Suppressor macrophage (primary cell): ENCODE data around the gene UNC93A.
"Not testable (repeated sequence)": the region's sequence is repeated elsewhere in the genome, so short reads cannot be mapped to it uniquely, and the experiment has no call there.

Source experiments
- DNase-seq, 4 experiments: peaks; one replicate each; pipeline ENCODE4 v3.0.0-alpha.2; 2020 to 2022

The UNC93A gene

DNA sequence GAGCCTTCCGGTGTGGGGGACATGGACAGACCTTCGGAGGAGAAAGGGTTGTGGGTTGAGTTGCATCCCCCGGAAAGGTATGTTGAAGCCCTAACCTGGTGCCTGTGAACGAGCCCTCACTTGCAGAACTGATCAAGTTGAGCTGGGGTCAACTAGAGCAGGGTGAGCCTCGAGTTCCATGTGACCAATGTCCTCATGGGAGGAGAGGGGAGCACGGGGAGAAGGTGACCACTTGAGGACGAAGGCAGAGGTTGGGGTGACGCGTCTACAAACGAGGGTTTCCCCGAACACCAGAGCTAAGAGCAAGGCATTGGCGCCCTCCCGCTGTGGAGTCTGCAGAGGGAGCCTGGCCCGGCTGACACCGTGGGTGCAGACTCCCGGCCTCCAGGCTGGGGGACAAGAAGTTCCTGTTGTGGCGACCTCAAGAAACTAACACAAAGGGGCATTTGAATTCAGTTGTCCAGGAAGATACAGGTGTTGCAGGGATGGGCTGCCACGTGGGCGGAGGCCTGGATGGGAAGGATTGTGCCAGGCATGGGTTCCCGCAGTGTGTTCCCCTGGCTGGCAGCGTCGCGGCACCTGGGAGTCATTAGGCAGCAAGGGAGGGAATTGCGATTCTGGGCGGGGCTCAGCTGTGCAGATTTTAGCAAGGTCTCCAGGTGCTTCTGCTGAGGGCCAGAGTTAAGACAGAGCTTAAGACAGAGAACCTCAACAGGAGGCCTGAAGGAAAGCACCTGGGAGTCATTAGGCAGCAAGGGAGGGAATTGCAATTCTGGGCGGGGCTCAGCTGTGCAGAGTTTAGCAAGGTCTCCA, 20.4 kb upstream of the UNC93A start:
- no peak for DNase-seq

DNA sequence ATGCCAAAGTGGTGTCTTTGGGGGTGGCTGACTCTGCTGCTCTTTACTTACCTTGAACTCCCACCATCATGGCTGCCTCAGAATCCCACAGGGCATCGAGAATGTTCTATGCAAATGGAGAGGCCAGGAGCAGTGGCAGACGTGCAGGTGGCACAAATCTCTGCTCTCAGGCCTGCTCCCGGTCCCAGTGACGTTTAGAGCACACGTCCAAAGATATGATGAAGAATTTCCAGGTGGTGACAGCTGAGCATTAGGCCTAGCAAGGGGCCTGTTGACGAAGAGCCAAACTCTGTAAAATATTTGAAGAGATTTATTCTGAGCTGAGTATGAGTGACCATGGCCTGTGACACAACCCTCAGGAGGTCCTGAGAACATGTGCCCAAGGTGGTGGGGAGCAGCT, 19.0 kb upstream of the UNC93A start:
- DNase-seq = no peak

DNA sequence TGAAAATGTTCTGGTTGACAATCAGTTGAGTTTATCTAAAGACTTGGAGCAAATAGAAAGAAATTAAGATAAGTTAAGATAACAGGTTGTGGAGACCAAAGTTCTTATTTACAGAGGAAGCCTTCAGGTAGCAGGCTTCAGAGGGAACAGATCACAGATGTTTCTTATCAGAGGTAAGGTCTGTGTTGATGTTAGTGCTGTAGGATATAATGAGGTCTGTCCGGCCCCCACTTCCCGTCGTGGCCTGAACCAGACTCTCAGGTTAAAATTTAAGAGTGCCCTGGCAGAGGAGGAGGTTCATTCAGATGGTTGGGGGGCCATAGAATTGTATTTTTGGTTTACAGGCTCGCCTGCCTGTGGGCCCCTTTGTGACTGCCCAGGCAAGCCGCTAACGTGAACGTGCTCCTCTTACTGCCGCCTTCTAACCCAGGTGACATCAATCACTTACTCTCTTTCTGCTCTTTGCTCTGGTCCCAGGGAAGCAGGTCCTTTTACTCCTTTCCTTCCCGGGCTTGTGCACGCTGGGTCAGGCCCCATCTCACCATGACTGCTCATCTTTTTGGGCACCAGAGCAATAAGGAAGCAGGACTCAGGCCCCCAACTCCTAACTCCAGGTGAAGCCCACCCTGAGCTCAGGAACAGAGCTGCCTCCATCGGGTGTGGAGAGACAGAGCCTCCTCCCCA, 18.3 kb upstream of the UNC93A start:
- no peak for DNase-seq

DNA sequence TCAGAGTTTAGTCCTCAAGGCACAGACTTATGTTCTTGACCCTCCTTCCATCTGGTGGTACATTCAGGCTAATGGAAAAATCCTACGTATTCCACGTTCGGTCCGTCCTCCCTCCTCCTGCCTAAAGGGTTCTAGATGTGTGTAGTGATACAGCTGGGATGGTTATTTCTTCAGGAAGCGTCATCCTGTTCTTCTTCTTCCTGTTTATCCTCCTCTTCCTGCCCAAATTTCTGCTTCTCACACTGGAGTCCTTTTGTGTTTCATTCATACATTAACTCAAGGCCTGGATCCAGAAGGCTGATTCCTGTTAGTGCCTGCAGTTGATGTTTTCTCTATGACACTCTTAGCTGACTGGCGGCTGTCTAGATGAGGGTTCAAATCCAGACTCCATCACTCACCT, 16.8 kb upstream of the UNC93A start:
- DNase-seq = no peak

DNA sequence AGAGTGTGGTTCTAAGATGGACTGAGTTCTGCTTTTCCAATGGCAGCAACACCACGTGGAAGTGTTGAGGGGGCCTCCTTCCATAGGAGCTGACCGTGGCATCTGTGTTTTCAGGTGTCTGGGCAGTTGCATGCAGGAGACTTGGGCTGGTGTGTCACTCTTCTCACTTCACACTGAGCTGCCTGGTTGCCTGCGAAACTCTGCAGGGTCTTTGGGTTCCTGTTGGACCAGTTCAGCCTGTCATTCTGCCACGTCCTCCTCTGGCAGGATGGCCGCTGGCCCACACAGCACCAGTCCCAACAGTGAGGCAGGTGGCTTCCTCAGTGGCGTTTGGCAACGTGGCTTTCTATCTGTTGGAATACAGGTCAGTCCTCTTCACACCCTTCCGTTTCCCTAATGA, 16.1 kb upstream of the UNC93A start:
- no peak for DNase-seq

DNA sequence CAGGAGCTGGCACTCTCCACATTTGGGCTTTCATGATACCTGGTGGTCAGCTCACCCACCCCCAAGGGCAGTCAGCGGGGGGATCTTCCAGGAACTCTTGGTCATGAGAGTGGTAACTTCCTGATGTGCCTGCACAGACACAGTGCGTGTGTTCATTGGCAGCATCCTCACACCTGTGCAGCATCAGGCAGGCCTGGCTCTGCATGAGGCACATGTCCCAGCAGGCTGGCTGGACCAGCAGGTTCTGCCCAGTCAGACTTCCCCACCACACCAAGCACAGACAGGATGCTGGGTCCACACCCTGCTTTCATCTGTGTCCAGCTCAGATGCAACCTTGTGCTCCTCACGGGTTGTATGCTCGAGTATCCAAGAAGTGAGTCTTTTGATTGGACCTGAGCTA, 15.7 kb upstream of the UNC93A start:
- DNase-seq = no peak

DNA sequence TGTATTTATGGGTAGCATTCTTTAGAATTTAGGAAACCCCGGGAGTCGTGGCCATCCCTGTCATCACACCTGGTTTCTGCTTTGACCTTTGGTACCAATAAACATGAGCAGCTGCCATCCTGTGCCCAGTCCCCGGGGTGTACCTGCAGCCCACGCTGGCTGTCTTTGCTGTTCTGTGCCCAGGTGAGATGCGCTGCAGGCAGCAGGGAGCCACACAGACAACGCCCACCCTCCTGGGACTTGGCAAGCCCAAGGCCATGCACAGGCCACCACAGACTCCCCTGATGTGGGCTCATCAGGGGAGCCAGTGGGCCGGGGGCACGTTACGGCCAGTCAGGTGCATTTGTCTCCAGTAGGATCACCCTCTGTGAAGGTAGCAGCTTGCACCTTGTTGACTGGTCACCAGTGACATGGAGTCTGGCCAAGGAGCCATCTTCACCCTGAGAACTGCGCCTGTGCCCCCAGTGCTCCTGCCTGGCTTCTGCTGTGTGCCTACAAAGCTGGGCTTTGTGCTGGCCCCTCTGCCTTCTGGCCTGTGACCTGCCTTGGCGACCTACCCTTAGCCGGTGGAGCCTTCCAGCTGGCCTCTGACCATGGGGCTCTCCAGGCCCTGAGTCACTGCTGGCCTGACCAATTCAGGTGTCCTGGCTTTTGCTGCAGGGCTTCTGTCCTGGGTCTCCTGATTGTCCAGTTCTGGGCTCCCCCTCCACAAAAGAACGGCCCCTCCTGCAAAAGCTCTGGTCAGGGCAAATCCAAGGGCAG, 14.2 kb upstream of the UNC93A start:
- DNase-seq = no peak

DNA sequence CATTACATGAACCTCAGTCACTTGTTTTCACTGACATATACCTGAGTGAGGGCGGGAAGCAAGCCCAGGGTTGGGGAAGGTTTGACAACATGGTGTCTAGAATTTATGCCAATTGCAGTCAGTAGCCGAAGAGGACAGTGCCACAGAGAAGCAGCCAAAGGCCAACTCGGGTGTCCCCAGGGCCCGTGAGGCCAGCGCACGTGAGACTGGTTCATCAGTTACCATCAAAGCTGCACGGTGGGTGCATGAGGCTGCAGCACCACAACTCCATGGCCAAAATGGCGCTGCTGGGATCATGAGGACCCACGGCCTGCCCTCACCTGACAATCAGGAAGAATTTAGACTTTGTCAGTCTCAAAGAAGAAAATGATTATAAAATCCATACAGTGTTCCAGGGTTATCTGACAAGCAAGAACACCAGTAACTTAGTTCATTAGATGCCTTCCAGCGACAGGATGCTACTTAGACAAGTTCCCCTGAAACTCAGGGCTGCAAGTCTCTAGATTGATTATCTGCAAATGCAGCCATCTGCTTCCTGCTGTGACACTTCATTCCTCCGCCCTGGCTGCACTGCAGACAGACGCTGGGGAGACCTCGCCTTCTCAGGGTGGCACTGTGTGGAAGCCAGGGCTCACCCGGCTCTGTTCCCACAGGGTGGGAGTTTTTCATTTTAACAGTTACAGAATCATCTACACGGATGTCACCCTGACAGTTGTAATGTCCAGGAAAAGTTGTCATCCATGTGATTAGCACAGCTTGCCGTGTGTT, 12.8 kb upstream of the UNC93A start:
- not testable (repeated sequence) for DNase-seq

DNA sequence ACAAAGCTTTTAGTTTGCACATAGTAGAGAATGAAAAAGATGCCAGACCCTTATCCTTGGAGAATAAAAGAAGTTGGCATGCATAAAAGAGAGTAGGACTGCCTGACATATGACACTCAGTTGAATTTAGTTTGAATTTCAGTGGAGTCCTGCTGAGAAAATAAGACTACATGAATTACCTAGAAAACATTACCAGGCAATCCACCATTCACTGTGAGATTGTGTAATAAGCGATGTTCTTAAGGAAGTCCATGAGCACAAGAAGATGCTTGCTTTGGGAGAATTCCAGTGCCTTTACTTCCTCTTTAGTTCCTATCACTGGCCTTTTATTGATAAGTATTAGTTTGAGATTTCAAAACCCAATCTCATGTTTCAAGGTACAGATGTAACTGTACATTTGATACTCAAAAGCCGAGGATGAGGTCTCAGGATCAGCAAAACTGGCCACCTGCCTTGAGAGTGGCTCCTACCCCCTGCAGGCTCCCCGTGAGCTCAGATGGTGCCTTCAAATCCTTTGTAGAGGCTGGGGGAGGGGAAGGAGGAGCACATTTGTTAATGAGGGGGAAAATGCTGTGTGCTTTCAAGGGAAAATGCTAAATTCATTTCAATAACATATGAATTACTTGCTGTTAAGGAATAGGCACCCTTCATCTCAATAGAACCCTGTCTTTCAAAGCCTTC, 11.2 kb upstream of the UNC93A start:
- DNase-seq = no peak

DNA sequence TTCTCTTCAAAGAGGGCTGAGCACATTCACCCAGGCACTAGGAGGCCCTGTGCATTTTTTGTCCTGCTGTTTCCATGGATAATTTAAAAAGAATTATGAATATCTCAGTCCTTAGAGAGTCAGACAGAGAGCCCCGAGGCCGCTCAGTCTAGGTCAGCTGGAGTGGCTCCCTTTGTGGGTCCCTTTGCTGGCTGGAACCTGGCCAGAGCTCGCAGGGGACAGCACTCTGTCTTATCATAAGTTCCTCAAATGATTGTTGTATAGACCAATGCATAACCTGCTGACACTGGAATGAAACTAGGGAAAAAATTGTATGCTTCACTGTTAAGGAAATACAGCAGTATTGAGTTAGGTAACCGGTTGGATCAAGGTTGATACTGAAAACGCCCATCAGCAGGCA, 10.6 kb upstream of the UNC93A start:
- not testable (repeated sequence) for DNase-seq

DNA sequence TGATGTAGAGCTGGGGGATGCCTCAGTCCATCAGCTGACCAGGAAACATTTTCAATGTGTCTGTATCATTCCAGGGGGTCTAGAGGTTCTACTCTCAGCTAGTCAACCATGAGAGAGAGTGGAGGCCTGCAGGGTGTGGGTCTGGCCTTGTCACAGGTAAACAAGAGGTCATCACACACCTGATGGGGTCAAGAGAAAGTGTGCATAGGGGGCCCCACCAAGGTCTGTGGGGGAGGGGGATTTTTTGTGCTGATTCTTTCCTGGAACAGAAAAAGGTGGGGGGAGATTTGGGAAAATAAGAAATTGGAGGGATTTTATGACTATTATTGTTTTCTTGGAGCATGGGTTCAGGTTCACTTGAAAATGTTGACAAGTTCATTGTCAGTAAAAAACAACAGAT, 8.9 kb upstream of the UNC93A start:
- DNase-seq = no peak

DNA sequence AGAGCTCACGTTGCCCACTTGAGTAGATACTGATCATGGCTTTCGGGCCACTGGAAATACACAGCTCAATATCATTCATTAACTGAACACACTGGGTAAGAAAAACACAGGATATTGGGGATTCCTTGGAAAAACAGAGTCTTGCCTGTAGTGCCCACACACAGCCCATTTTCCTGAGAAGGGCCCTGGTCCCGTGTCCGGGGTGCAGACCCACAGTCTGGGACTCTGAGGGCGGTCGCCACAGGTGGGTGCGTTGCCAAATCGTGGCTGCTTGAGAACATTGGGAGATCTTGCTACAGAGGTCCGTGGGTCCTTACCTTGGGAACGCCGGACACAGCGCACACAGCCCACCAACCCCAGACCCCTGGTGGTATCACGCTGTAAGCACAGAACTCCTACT, 6.5 kb upstream of the UNC93A start:
- not testable (repeated sequence) for DNase-seq

DNA sequence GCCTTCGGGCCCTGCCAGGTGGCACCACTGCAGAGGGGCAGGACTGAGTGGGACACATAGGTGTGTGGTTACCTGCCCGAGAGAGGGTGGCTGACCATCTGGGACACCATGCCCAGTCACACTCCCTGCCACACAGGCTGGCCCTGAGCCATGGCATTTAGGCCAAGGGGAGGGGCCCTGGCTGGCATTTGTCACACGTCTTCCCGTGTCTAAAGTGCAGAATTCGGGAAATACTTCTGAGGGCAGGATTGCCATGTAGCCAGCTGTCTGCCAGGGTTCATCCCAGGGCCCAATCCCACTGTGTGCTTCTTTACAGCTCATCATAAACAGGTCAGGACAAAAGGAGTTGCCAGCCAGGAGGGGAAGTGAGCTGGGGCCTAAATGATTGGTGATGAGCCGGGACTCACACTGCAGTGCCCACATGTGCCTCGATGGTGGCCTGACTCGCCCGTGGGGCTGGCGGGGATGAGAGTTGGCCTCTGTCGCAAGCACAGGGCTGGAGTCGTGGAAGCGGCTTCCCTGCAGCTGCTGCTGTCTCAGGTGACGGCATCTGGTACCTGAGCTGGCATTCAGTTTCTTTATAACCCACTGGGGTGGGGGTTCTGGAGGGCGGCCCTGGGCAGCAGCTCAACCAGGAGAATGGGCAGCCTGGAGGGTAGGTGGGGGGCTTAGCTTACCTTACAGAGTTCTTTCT, 5.9 kb upstream of the UNC93A start:
- DNase-seq = no peak

DNA sequence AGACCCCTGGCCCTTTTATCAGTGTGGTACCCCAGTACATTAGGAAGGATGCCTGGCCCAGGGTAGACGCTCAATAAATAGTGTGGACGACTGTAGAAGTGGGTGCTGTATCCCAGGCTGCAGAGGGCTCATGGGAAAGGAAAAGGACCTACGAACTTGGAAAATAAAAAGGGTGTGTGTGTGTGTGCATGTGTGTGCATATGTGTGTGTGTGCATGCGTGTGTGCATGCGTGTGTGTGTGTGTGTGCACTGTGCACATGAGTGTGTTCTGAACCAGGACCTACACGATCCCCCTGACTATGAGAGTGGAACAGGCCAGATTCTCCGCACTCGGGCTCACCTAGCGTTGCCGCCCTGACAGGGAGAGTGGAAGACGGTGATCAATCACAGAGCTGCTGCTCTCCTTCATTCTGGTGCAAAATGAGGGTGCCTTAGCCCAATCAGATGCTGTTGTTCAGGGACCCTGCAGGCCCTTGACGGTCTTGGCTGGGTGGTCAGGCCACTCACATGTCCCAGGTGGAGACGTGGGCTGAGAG, 3.5 kb upstream of the UNC93A start:
- DNase-seq = no peak

DNA sequence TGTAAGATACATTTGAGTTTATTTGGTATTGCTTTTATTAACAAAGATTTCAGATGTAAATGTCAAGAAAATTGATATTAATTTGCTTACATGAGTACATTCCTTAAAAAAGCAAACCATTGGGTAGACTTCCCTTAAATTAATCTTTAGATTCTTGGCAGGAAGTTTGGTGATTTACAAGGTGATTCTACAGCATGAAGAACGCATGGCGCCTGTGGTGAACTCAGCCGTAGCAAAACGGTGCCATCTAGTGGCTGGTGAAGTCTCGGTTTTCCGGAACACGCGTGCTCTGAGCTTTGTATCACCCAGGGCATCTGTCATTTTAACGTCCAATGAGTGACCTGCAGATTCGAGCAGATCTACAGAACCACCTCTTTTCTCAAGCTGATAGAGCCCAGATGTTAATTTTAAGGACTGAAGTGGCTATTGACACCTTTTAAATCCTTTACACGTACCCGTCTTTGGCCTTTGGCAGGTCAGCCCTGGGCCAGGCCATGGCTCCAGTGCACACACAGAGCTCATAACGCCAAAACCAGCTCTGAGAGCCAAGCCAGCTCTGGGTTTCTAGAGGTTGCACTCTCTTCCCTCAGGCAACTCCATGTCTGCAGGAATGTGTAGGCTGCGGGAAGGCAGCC, 2.4 kb upstream of the UNC93A start:
- DNase-seq = peak; percentile 8 to 40 (median 22)

DNA sequence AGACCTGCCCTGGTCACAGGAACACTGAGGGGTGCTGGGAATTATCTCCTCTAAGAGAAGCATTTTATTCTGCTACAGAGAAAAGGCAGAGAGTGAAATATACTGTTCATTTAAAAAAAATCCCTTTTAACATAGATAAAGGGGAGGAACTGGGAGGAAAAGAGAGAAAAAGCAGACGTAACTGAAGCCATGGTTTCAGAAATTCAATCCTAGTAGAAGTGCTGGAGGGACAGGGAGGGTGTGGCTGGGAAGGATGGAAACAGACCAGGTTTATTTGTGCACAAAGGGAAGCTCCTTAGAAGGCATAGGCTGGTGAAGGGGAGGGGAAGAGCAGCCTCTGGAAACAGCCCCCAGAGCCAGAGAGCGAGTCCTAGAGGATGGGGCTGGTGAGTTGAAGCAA, 1.8 kb upstream of the UNC93A start:
- DNase-seq = not testable (repeated sequence)

DNA sequence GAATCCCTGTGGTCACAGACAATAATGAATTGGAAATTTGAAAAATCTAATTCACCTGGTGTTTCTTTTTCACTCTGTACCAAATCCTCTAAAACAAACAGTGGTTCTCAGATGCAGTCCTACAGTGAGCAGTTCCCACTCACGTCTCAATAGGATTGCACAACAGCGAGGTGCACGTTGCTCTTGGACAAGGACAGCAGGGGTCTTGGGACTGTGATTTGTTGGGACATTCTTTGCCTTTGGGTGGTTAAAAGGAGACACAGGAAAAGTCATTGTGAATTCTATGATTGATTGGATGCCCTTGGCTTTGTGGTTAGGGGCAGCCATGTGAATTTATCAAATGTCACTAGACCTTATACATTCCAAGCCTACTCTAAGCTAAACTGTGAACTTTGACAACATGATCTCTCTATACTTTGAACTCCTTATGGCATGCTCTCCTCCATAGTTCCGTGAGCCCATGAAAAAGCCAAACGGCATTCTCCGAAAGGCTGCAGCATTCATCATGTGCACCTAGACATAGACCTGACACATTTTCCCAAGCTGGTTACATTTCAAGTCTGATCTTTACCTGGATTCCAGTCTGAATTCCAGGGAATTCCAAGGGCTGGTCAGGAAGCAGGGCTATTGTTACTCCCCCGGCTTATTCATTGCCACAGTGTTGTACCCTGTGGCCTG, 647 bp downstream of the UNC93A start:
- DNase-seq = no peak

DNA sequence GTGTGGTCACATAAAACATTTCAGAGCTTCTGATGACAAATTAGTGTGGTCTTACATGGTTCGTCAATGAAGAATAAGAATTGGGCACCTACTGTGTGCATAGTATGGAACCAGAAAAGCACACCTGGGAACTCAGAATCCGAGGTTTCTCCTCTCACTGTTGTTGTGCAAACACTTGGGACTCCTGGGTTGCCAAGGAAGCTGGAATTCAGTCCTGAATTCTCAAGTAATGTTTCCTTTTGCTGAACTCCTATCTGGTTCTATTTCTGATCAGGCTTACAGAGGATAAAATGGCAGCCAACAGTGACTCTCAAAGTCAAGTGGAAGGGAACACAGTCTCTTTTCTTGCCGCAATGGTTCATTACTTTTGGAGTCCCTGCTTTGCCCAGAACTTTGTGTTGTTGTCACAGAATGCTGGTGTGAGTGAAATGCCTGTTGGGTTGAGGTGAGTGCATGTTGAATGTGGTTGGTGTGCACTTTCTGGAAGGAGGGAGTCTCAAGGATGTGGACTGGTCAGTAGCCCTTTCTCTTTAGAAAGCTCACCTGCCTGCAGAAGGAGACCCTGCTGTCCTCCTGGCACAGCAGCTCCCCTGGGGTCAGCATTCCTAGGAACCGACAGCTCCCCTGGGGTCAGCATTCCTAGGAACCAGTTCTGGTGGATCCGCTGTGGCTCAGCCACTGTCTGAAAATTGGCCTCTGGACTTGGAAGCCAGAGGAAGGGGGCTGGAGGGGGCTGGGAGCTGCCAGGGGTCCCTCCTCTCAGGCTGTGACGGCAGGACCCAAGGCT, 1.4 kb downstream of the UNC93A start:
- no peak for DNase-seq

DNA sequence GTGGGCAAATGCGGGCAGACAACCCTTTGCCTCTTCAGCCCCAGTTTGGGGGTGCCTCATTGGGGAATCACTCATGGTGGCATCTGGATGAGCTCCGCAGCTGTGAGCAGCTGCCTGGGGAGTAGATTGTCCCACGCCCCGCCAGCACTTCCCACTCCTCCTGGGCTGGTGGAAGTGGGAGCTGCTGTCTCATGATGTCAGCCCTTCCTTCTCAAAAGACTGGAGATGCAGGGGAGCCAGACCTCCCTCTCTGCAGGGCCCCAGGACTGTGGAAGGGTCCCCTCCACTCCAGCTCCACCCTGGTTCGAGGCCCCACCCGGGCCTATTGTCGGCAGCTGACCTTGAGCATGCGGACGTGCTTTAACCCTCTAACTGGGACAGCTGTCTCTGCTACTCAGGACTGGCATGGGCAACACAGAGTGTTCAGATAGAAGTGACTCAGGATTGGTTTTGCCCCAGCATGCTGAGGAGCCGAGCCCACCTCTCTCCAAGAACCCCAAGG, 2.0 kb downstream of the UNC93A start:
- DNase-seq = no peak
